K562 (cell line): ENCODE data around the gene CFAP298. TPM values are rescaled to one million over a fixed set of nuclear protein-coding genes. Genes with fewer than 3 reads are reported as not detected.

ENCODE experiments used
- CBFA2T3 ChIP-seq: fragments of 450-650 bp; IDR thresholded peaks from 2 replicates; pipeline ENCODE4 v1.6.1; 2017
- DMBX1 ChIP-seq: fragments of 250-450 bp; sonication (Bioruptor Pico); IDR thresholded peaks from 2 replicates; pipeline ENCODE4 v1.8.0; 2022; ENCODE audit warnings: inconsistent platforms, mild to moderate bottlenecking, moderate library complexity, borderline replicate concordance
- E2F8 ChIP-seq: fragments of 450-650 bp; IDR thresholded peaks from 2 replicates; pipeline ENCODE4 v1.7.1; 2018; ENCODE audit warnings: mild to moderate bottlenecking, low read depth; ENCODE audit not compliant: partially characterized antibody
- ELF4 ChIP-seq: fragments of 450-650 bp; formaldehyde crosslinking; IDR thresholded peaks from 2 replicates; pipeline ENCODE4 v1.4.0; 2022; ENCODE audit warnings: missing genetic modification characterization
- GATAD2A ChIP-seq: fragments of 450-650 bp; IDR thresholded peaks from 2 replicates; pipeline ENCODE4 v1.6.1; 2017
- MBD2 ChIP-seq: sonication (generic); IDR thresholded peaks from 2 replicates; pipeline ENCODE4 v1.6.1; 2016; ENCODE audit warnings: low read depth, borderline replicate concordance
- MTA2 ChIP-seq: fragments of 450-650 bp; IDR thresholded peaks from 2 replicates; pipeline ENCODE4 v1.6.1; 2016; ENCODE audit warnings: low read depth
- PTRF ChIP-seq: fragments of 450-650 bp; IDR thresholded peaks from 2 replicates; pipeline ENCODE4 v1.6.1; 2016; ENCODE audit warnings: mild to moderate bottlenecking, missing genetic modification characterization, missing compliant biosample characterization
- RNF2 ChIP-seq: sonication (generic); IDR thresholded peaks from 2 replicates; pipeline ENCODE4 v1.6.1; 2016
- RUNX1 ChIP-seq: sonication (generic); IDR thresholded peaks from 2 replicates; pipeline ENCODE4 v1.6.1; 2016; ENCODE audit warnings: antibody characterized with exemption, low read depth
- SMAD3 ChIP-seq: fragments of 450-650 bp; formaldehyde crosslinking; conservative IDR thresholded peaks from 2 replicates; pipeline ENCODE4 v1.4.0; 2020; ENCODE audit warnings: mild to moderate bottlenecking
- SMARCE1 ChIP-seq: fragments of 450-650 bp; IDR thresholded peaks from 2 replicates; pipeline ENCODE4 v1.7.1; 2016; ENCODE audit warnings: mild to moderate bottlenecking
- UBTF ChIP-seq, 2 experiments: IDR thresholded peaks; 2 replicates each; pipeline ENCODE4 v1.6.1; 2012; ENCODE audit warnings: improper control_type of control experiment in 2 of 2, low read depth in 2 of 2, low read length in 2 of 2, borderline replicate concordance in 1 of 2
- ZNF23 ChIP-seq: fragments of 250-450 bp; sonication (Bioruptor Pico); IDR thresholded peaks from 2 replicates; pipeline ENCODE4 v1.4.0; 2020; ENCODE audit warnings: mild to moderate bottlenecking
- ZNF766 ChIP-seq: fragments of 200-800 bp; sonication (Bioruptor generic); conservative IDR thresholded peaks from 2 replicates; pipeline ENCODE4 v1.6.1; 2016; ENCODE audit warnings: missing genetic modification characterization, missing compliant biosample characterization
- polyA plus RNA-seq, 8 experiments: library from polyadenylated mRNA; depleted of rRNA in 4 of 8; stranded (reverse) in 5 of 8; unstranded in 3 of 8; fragments of >200 nt; fragmentation: Nextera tagmentation in 2 of 8; fragmentation: Illumina TruSeq in 1 of 8; extraction: Ambion mirVana in 2 of 8; extraction: Trizol in 1 of 8; gene quantifications; 2 replicates each; pipeline versions ENCODE4 v1.2.1 to v1.2.3, GENCODE V29; 2011 to 2014; ENCODE audit warnings: inconsistent platforms in 1 of 8, missing spikeins in 1 of 8
- total RNA-seq, 7 experiments: library from RNA; depleted of rRNA in 6 of 7; stranded (reverse); fragments of >200 nt in 6 of 7; fragmentation: Illumina TruSeq in 2 of 7; extraction: Trizol in 2 of 7; gene quantifications; 2 replicates each; pipeline versions ENCODE4 v1.2.1 to v1.2.3, GENCODE V29; 2011 to 2021; ENCODE audit warnings: low replicate concordance in 1 of 7
- TF ChIP-seq, protein P1 (sequence below): fragments of 250-450 bp; sonication (Bioruptor Pico); IDR thresholded peaks from 2 replicates; pipeline ENCODE4 v1.8.0; 2022; ENCODE audit warnings: moderate library complexity, mild to moderate bottlenecking, inconsistent platforms
- TF ChIP-seq, protein P2 (sequence below), 3 experiments: fragments of 200-800 bp in 1 of 3; sonication (Bioruptor generic) in 1 of 3; sonication (generic) in 1 of 3; formaldehyde crosslinking in 1 of 3; IDR thresholded peaks; 2 replicates each; pipeline versions ENCODE4 v1.6.1 to v1.8.0; 2016 to 2022; ENCODE audit warnings: mild to moderate bottlenecking in 2 of 3, missing compliant biosample characterization in 2 of 3, missing genetic modification characterization in 2 of 3, missing genetic modification reagents in 1 of 3
- TF ChIP-seq, protein P3 (sequence below): IDR thresholded peaks from 2 replicates; pipeline ENCODE4 v1.6.1; 2014; ENCODE audit warnings: antibody characterized with exemption
- TF ChIP-seq, protein P4 (sequence below): fragments of 250-450 bp; sonication (Bioruptor Pico); IDR thresholded peaks from 2 replicates; pipeline ENCODE4 v1.4.0; 2020; ENCODE audit warnings: mild to moderate bottlenecking, moderate library complexity

The CFAP298 gene
- total and polyA plus RNA-seq, 9 of the 15 experiments (the other 6 are each of a cell fraction or from before 2014, with no cell fraction given) = 31.4 to 178 (median 89.7) TPM

- TF ChIP-seq PTRF = no peak
- TF ChIP-seq CBFA2T3 = peak; percentile 60
- TF ChIP-seq GATAD2A = 0 out of 2 replicates have a peak, but pooled peaks have one; percentile 60
- TF ChIP-seq MBD2 = 0 out of 2 replicates have a peak, but pooled peaks have one; percentile 18
- TF ChIP-seq, protein P1, sequence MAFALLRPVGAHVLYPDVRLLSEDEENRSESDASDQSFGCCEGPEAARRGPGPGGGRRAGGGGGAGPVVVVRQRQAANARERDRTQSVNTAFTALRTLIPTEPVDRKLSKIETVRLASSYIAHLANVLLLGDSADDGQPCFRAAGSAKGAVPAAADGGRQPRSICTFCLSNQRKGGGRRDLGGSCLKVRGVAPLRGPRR (CRISPR knock-in tag) = no peak
- TF ChIP-seq RUNX1 = no peak
- no peak for TF ChIP-seq SMAD3 (CRISPR knock-in tag)
- peak; percentile 24; the same call in 1 of the 2 replicates for TF ChIP-seq SMARCE1
- no peak for TF ChIP-seq E2F8
- TF ChIP-seq, protein P2, sequence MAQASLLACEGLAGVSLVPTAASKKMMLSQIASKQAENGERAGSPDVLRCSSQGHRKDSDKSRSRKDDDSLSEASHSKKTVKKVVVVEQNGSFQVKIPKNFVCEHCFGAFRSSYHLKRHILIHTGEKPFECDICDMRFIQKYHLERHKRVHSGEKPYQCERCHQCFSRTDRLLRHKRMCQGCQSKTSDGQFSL (CRISPR knock-in tag; IDR thresholded peaks at IDR 0.05) = no peak
- TF ChIP-seq, protein P2 (tag; IDR thresholded peaks at IDR 0.05) = peak in 1 of 2 experiments; percentile 74; a peak in 1 of 4 replicates
- TF ChIP-seq ELF4 (CRISPR knock-in tag) = no peak
- TF ChIP-seq RNF2 = no peak
- no peak for TF ChIP-seq ZNF23 (CRISPR knock-in tag)
- TF ChIP-seq DMBX1 = no peak
- 0 out of 2 replicates have a peak, but pooled peaks have one; percentile 31 for TF ChIP-seq ZNF766 (CRISPR knock-in tag)
- no peak for TF ChIP-seq UBTF (IDR thresholded peaks at IDR 0.05; ENCODE audit: borderline replicate concordance in 1 of 2, low read depth in 2 of 2, low read length in 2 of 2)
- TF ChIP-seq, protein P3, sequence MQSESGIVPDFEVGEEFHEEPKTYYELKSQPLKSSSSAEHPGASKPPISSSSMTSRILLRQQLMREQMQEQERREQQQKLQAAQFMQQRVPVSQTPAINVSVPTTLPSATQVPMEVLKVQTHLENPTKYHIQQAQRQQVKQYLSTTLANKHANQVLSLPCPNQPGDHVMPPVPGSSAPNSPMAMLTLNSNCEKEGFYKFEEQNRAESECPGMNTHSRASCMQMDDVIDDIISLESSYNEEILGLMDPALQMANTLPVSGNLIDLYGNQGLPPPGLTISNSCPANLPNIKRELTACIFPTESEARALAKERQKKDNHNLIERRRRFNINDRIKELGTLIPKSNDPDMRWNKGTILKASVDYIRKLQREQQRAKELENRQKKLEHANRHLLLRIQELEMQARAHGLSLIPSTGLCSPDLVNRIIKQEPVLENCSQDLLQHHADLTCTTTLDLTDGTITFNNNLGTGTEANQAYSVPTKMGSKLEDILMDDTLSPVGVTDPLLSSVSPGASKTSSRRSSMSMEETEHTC = no peak
- TF ChIP-seq, protein P4, sequence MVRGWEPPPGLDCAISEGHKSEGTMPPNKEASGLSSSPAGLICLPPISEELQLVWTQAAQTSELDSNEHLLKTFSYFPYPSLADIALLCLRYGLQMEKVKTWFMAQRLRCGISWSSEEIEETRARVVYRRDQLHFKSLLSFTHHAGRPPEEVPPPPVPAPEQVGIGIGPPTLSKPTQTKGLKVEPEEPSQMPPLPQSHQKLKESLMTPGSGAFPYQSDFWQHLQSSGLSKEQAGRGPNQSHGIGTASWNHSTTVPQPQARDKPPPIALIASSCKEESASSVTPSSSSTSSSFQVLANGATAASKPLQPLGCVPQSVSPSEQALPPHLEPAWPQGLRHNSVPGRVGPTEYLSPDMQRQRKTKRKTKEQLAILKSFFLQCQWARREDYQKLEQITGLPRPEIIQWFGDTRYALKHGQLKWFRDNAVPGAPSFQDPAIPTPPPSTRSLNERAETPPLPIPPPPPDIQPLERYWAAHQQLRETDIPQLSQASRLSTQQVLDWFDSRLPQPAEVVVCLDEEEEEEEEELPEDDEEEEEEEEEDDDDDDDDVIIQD (CRISPR knock-in tag) = no peak
- TF ChIP-seq MTA2 = no peak
Measured at GRCh38 chr21:32613436-32614043, 1.4 kb upstream of the CFAP298 start (continued).
